Stimulated activated CD8-positive, alpha-beta memory T cell treated with anti-CD3 and anti-CD28 coated beads, Interleukin-4, amount 100 ng/mL, for 1 hour (primary cell): ENCODE results near the gene AQP6.

Experiments
- DNase-seq, 2 donors: peaks; one replicate each; pipeline ENCODE4 v3.0.0-alpha.2; 2020; ENCODE audit warnings: low read depth in 2 of 2, low spot score in 1 of 2

Gene AQP6

GRCh38 chr12:49972641-49973360 is at the start of gene AQP6:
AQP6 (plus strand) TSS chr12:49972947; CDS start chr12:49973174, 227 bp downstream.
- no peak for DNase-seq

GRCh38 chr12:49923035-49923644 is 49.6 kb upstream of the AQP6 start:
- no peak for DNase-seq

DNA sequence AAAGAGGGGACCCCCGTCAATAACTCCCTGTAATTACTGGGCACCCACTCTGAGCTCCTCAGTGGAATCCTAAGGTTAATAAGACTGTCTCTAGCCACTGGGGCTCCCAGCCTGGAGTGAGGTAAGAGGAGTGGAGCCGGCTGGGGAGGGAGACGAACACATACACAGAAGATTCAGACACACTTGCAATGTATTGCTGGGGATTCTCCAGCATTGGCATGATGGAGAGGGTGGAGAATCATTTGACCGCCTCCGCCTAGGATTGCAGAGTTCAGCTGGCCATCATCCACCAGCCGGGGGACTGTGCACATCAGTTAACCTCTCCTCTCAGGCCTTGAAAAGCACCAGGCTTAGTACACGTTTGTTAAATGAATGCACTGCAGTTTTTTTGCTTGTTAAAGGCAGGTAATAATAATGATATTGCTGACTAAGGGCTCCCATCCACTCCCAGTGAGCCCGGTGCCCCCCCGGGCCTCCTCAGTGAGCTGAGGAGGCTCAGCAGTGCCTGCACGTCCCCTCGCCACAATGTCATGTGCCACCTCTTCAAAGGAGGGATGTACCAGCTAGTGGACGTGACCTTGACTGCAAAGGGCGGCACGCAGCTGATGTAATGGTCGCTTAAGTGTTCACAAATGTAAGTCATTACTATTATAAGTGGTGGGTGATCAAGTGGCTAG is 48.7 kb upstream of the AQP6 start:
- DNase-seq, result no peak

DNA sequence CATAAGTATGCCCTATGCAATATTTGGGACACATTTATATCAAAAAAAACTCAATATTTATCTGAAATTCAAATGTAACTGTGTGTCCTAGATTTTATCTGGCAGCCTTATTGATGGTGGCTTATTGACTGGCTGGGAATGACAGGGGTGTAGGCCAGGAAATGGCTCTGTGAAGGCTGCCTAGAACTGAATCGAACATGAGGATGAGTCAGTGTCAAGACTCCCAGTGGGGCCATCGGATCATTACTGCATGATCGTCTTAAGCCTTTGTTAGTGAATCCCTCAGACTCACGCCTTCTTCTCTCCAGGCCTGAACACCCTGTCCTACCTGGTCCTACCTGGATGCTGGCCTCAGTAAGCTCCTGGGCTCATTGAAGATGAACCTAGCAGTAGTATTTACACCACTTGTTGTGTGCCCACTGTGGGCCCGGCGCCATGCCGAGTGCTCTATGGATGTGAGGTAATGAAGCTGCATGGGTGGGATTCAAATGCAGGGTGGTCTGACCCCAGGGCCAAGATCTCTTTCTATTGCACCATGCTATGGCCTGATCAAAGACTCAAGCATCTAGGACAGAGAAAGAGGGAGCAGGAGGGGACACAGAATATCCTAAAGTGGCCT is 48.0 kb upstream of the AQP6 start:
- no peak for DNase-seq

- DNase-seq, result no peak
Measured at GRCh38 chr12:49925433-49926204, 47.1 kb upstream of the AQP6 start.

DNA sequence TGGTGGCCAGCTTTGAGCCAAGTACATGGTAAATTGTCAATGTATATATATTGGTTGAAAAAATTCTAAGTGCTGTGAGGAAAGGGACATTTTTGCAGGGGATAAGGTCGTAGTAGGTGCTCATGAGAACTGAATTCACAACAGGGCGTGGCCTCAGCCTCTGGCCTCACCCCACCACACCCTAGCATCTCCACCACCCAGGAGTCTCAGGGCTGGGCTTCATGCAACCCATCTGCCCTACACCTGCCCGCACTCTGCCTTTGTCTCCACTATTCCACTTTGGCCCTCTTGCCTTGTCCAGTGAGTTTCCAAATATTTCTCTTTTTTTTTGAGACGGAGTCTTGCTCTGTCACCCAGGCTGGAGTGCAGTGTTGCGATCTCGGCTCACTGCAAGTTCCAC is 44.3 kb upstream of the AQP6 start:
- no peak for DNase-seq

DNA sequence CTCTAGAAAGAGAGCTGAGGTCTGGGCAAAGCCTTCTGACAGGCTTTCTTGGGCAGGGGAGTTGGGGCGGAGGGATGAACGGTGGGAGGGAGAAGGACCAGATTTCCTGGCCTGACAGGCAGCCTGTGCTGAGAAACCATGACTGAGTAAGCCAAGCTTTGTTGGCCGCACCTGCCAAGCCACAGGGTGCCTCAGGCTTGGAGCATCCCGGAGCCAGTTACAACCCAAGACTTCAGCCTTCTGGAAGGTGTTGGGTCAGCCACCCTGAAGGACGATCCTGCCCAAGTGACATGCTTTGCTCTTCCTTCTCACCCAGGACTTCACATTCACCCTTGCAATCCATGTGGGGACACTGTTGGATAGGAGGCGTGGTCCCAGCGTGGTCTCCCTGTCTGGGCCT is 43.2 kb upstream of the AQP6 start:
- DNase-seq, result no peak

GRCh38 chr12:49930515-49931288 is 42.0 kb upstream of the AQP6 start:
- no peak for DNase-seq

DNA sequence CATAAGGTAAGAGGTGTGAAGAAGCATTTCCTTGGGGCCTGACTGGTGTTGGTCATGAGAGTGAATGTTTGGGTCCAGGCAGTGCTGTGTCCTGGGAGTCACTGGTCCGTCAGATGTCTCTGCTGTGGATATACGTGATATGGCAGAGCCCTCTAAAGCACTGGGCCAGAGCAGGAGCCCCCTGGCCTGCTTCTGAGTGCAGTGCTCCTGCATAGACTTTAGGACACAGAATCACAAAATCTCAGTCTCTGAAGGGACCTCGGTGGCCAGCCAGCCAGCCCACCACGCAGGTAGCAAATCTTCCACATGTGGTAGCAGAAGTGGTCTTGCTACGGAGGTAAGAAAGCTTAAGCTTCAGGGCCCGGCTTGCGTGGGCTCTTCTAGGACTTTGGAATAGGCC is 40.7 kb upstream of the AQP6 start:
- DNase-seq, result no peak

- no peak for DNase-seq
Measured at GRCh38 chr12:49932533-49933130, 40.1 kb upstream of the AQP6 start.

GRCh38 chr12:49933796-49934195 is 39.0 kb upstream of the AQP6 start:
- DNase-seq, result no peak

- DNase-seq, result no peak
Measured at GRCh38 chr12:49934505-49934904, 38.2 kb upstream of the AQP6 start.

- no peak for DNase-seq
Measured at GRCh38 chr12:49936925-49937324, 35.8 kb upstream of the AQP6 start.

GRCh38 chr12:49937639-49938300 is 35.0 kb upstream of the AQP6 start:
- no peak for DNase-seq

DNA sequence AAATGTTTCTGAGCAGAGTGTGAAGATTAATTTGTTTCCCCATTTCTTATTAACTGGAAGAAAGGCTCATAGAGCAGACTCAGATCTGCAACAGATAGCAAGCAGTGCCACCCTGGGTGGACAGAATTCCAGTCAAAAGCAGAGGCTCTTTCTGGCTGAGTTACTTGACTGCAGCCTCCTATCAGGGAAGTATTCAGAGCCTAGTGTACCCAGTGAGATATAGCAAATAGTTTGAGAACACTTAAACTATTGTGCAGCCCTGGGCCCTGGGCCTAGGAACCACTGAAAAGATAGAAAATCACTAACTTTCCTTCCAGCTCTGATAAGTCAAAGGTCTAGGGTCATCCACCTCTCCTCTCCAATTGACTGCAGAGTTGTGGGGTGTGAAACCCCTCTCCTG is 33.4 kb upstream of the AQP6 start:
- DNase-seq, result no peak

GRCh38 chr12:49939707-49940106 is 33.0 kb upstream of the AQP6 start:
- DNase-seq, result no peak

- DNase-seq, result no peak
Measured at GRCh38 chr12:49941556-49942511, 30.9 kb upstream of the AQP6 start.

- DNase-seq, result no peak
Measured at GRCh38 chr12:49942512-49942893, 30.2 kb upstream of the AQP6 start.
